ENCODE data around the gene KDM1A. TPM values are rescaled to one million over a fixed set of nuclear protein-coding genes. Genes with fewer than 3 reads are reported as not detected.
"Not testable (repeated sequence)": the region's sequence is repeated elsewhere in the genome, so short reads cannot be mapped to it uniquely, and the experiment has no call there.

The KDM1A gene
- total and polyA plus RNA-seq, 4 donors = 16.4 to 73.0 (median 33.8) TPM

GRCh38 chr1:22983944-22984343, 35.3 kb upstream of the KDM1A start:
- H3K27me3 ChIP-seq (ENCODE audit: control insufficient read depth in 3 of 3, insufficient read depth in 3 of 3, low read length in 2 of 3) = no peaks in the 10 kb centered on the region
- WGBS, 2 donors = 75 to 83% methylated on average over 4 of the region's 4 CpGs
- ATAC-seq (ENCODE audit: insufficient read depth, low FRiP score) = no peak
- H3K27ac ChIP-seq (ENCODE audit: low read depth in 1 of 2, low read length in 1 of 2) = no peak overlapping the region
- no peak for TF ChIP-seq CTCF (IDR thresholded peaks at IDR 0.05; ENCODE audit: control extremely low read depth, extremely low read depth)
- no peaks in the 10 kb centered on the region for H3K36me3 ChIP-seq (ENCODE audit: control insufficient read depth in 4 of 4, insufficient read depth in 4 of 4, low read length in 4 of 4)
- H3K9ac ChIP-seq (ENCODE audit: insufficient read depth in 1 of 2, low read length in 2 of 2) = no peak overlapping the region
- H3K4me1 ChIP-seq (ENCODE audit: control insufficient read depth in 5 of 5, insufficient read depth in 5 of 5, low read length in 5 of 5) = no peaks in the 10 kb centered on the region
- no peak for DNase-seq
- H3K9me3 ChIP-seq (ENCODE audit: control insufficient read depth in 4 of 4, insufficient read depth in 3 of 4, low read length in 3 of 4) = peaks cover 0 to 2% (median 0%) of the 10 kb centered on the region in 4 donors
- H3K4me3 ChIP-seq = no peak overlapping the region

GRCh38 chr1:22992384-22992783, 26.9 kb upstream of the KDM1A start:
- ATAC-seq (ENCODE audit: insufficient read depth, low FRiP score); H3K27me3 ChIP-seq (ENCODE audit: control insufficient read depth in 3 of 3, insufficient read depth in 3 of 3, low read length in 2 of 3); H3K36me3 ChIP-seq (ENCODE audit: control insufficient read depth in 4 of 4, insufficient read depth in 4 of 4, low read length in 4 of 4); DNase-seq; H3K4me1 ChIP-seq (ENCODE audit: control insufficient read depth in 5 of 5, insufficient read depth in 5 of 5, low read length in 5 of 5); H3K27ac ChIP-seq (ENCODE audit: low read depth in 1 of 2, low read length in 1 of 2); H3K4me3 ChIP-seq; H3K9me3 ChIP-seq (ENCODE audit: control insufficient read depth in 4 of 4, insufficient read depth in 3 of 4, low read length in 3 of 4); H3K9ac ChIP-seq (ENCODE audit: insufficient read depth in 1 of 2, low read length in 2 of 2): not testable (repeated sequence)
- WGBS, 2 donors = 78 to 93% methylated on average over 3 of the region's 3 CpGs

GRCh38 chr1:22993220-22993795, 26.0 kb upstream of the KDM1A start:
- not testable (repeated sequence) for DNase-seq; H3K9me3 ChIP-seq (ENCODE audit: control insufficient read depth in 4 of 4, insufficient read depth in 3 of 4, low read length in 3 of 4); H3K9ac ChIP-seq (ENCODE audit: insufficient read depth in 1 of 2, low read length in 2 of 2); H3K27me3 ChIP-seq (ENCODE audit: control insufficient read depth in 3 of 3, insufficient read depth in 3 of 3, low read length in 2 of 3); H3K4me3 ChIP-seq; ATAC-seq (ENCODE audit: insufficient read depth, low FRiP score); H3K27ac ChIP-seq (ENCODE audit: low read depth in 1 of 2, low read length in 1 of 2); H3K36me3 ChIP-seq (ENCODE audit: control insufficient read depth in 4 of 4, insufficient read depth in 4 of 4, low read length in 4 of 4); H3K4me1 ChIP-seq (ENCODE audit: control insufficient read depth in 5 of 5, insufficient read depth in 5 of 5, low read length in 5 of 5)
- 85 to 87% methylated on average over 6 of the region's 6 CpGs for WGBS, 2 donors

GRCh38 chr1:22995774-22996173, 23.5 kb upstream of the KDM1A start:
- H3K4me3 ChIP-seq = no peak overlapping the region
- no peaks in the 10 kb centered on the region for H3K36me3 ChIP-seq (ENCODE audit: control insufficient read depth in 4 of 4, insufficient read depth in 4 of 4, low read length in 4 of 4)
- no peak overlapping the region for H3K27ac ChIP-seq (ENCODE audit: low read depth in 1 of 2, low read length in 1 of 2)
- TF ChIP-seq CTCF (IDR thresholded peaks at IDR 0.05; ENCODE audit: control extremely low read depth, extremely low read depth) = no peak
- no peaks in the 10 kb centered on the region for H3K27me3 ChIP-seq (ENCODE audit: control insufficient read depth in 3 of 3, insufficient read depth in 3 of 3, low read length in 2 of 3)
- DNase-seq = no peak
- no peak overlapping the region for H3K9ac ChIP-seq (ENCODE audit: insufficient read depth in 1 of 2, low read length in 2 of 2)
- ATAC-seq (ENCODE audit: insufficient read depth, low FRiP score) = no peak
- H3K4me1 ChIP-seq (ENCODE audit: control insufficient read depth in 5 of 5, insufficient read depth in 5 of 5, low read length in 5 of 5) = no peaks in the 10 kb centered on the region
- peaks cover 0 to 4% (median 0%) of the 10 kb centered on the region in 4 donors for H3K9me3 ChIP-seq (ENCODE audit: control insufficient read depth in 4 of 4, insufficient read depth in 3 of 4, low read length in 3 of 4)

GRCh38 chr1:22997528-22997927, 21.7 kb upstream of the KDM1A start:
- ATAC-seq (ENCODE audit: insufficient read depth, low FRiP score); H3K27ac ChIP-seq (ENCODE audit: low read depth in 1 of 2, low read length in 1 of 2); H3K4me3 ChIP-seq; DNase-seq; H3K27me3 ChIP-seq (ENCODE audit: control insufficient read depth in 3 of 3, insufficient read depth in 3 of 3, low read length in 2 of 3); H3K36me3 ChIP-seq (ENCODE audit: control insufficient read depth in 4 of 4, insufficient read depth in 4 of 4, low read length in 4 of 4); H3K9me3 ChIP-seq (ENCODE audit: control insufficient read depth in 4 of 4, insufficient read depth in 3 of 4, low read length in 3 of 4); H3K4me1 ChIP-seq (ENCODE audit: control insufficient read depth in 5 of 5, insufficient read depth in 5 of 5, low read length in 5 of 5); H3K9ac ChIP-seq (ENCODE audit: insufficient read depth in 1 of 2, low read length in 2 of 2): not testable (repeated sequence)
- 92% methylated on average over 5 of the region's 5 CpGs for WGBS, 2 donors

GRCh38 chr1:23000133-23000532, 19.1 kb upstream of the KDM1A start:
- ATAC-seq (ENCODE audit: insufficient read depth, low FRiP score) = not testable (repeated sequence)

GRCh38 chr1:23002218-23002617, 17.1 kb upstream of the KDM1A start:
- not testable (repeated sequence) for H3K36me3 ChIP-seq (ENCODE audit: control insufficient read depth in 4 of 4, insufficient read depth in 4 of 4, low read length in 4 of 4); H3K9ac ChIP-seq (ENCODE audit: insufficient read depth in 1 of 2, low read length in 2 of 2); H3K27ac ChIP-seq (ENCODE audit: low read depth in 1 of 2, low read length in 1 of 2); ATAC-seq (ENCODE audit: insufficient read depth, low FRiP score); H3K4me1 ChIP-seq (ENCODE audit: control insufficient read depth in 5 of 5, insufficient read depth in 5 of 5, low read length in 5 of 5); H3K27me3 ChIP-seq (ENCODE audit: control insufficient read depth in 3 of 3, insufficient read depth in 3 of 3, low read length in 2 of 3); H3K4me3 ChIP-seq; DNase-seq; H3K9me3 ChIP-seq (ENCODE audit: control insufficient read depth in 4 of 4, insufficient read depth in 3 of 4, low read length in 3 of 4)
- 92% methylated on average over 7 of the region's 7 CpGs for WGBS, 2 donors

More at GRCh38 chr1:23000133-23000532, 19.1 kb upstream of the KDM1A start:
- H3K4me3 ChIP-seq; H3K27ac ChIP-seq (ENCODE audit: low read depth in 1 of 2, low read length in 1 of 2); H3K4me1 ChIP-seq (ENCODE audit: control insufficient read depth in 5 of 5, insufficient read depth in 5 of 5, low read length in 5 of 5); H3K27me3 ChIP-seq (ENCODE audit: control insufficient read depth in 3 of 3, insufficient read depth in 3 of 3, low read length in 2 of 3); H3K9me3 ChIP-seq (ENCODE audit: control insufficient read depth in 4 of 4, insufficient read depth in 3 of 4, low read length in 3 of 4); H3K9ac ChIP-seq (ENCODE audit: insufficient read depth in 1 of 2, low read length in 2 of 2); DNase-seq; H3K36me3 ChIP-seq (ENCODE audit: control insufficient read depth in 4 of 4, insufficient read depth in 4 of 4, low read length in 4 of 4): not testable (repeated sequence)
- WGBS, 2 donors = 96% methylated on average over 3 of the region's 3 CpGs

Measured in lung (tissue), 12 donors.